ENCODE results near the gene ITSN1.

Gene ITSN1

GRCh38 chr21:33856893-33857527 lies 214.7 kb downstream of the ITSN1 start:
- TF ChIP-seq ZNF565 (CRISPR knock-in tag; conservative IDR thresholded peaks at IDR 0.05; ENCODE audit: low read depth) (no peak), ISL1 (CRISPR knock-in tag; IDR thresholded peaks at IDR 0.05) (no peak), PATZ1 (CRISPR knock-in tag; IDR thresholded peaks at IDR 0.05; ENCODE audit: borderline replicate concordance) (no peak), OSR1 (CRISPR knock-in tag; IDR thresholded peaks at IDR 0.05) (no peak), CSRNP3 (CRISPR knock-in tag; IDR thresholded peaks at IDR 0.05) (no peak)
- no peak for ATAC-seq

- ATAC-seq, result no peak
- TF ChIP-seq TSHZ2 (CRISPR knock-in tag; IDR thresholded peaks at IDR 0.05) (no peak), CREB5 (CRISPR knock-in tag; IDR thresholded peaks at IDR 0.05; ENCODE audit: low read depth) (no peak), PATZ1 (CRISPR knock-in tag; IDR thresholded peaks at IDR 0.05; ENCODE audit: borderline replicate concordance) (no peak), TOX (CRISPR knock-in tag; IDR thresholded peaks at IDR 0.05; ENCODE audit: borderline replicate concordance) (no peak), RARB (CRISPR knock-in tag; IDR thresholded peaks at IDR 0.05) (no peak), ISL1 (CRISPR knock-in tag; IDR thresholded peaks at IDR 0.05) (no peak), BACH2 (CRISPR knock-in tag; IDR thresholded peaks at IDR 0.05; ENCODE audit: borderline replicate concordance) (no peak)
These were observed 215.8 kb downstream of the ITSN1 start for GRCh38 chr21:33857846-33858666.

- no peak for ATAC-seq
- no peak for TF ChIP-seq POU6F1 (CRISPR knock-in tag; IDR thresholded peaks at IDR 0.05; ENCODE audit: borderline replicate concordance, low read depth)
- TF ChIP-seq BACH2 (CRISPR knock-in tag; IDR thresholded peaks at IDR 0.05; ENCODE audit: borderline replicate concordance), result no peak
- no peak for TF ChIP-seq GLIS3 (CRISPR knock-in tag; IDR thresholded peaks at IDR 0.05)
- TF ChIP-seq ZNF565 (CRISPR knock-in tag; conservative IDR thresholded peaks at IDR 0.05; ENCODE audit: low read depth), result no peak
- TF ChIP-seq RARB (CRISPR knock-in tag; IDR thresholded peaks at IDR 0.05), result no peak
- TF ChIP-seq ZC3H10 (CRISPR knock-in tag; IDR thresholded peaks at IDR 0.05), result no peak
- TF ChIP-seq OSR1 (CRISPR knock-in tag; IDR thresholded peaks at IDR 0.05), result no peak
- no peak for TF ChIP-seq ZFP30 (CRISPR knock-in tag; IDR thresholded peaks at IDR 0.05)
- TF ChIP-seq ARNTL (CRISPR knock-in tag; IDR thresholded peaks at IDR 0.05; ENCODE audit: borderline replicate concordance, low read depth), result no peak
- TF ChIP-seq SNAI2 (CRISPR knock-in tag; IDR thresholded peaks at IDR 0.05), result no peak
- TF ChIP-seq TSHZ2 (CRISPR knock-in tag; IDR thresholded peaks at IDR 0.05), result no peak
- no peak for TF ChIP-seq CREB5 (CRISPR knock-in tag; IDR thresholded peaks at IDR 0.05; ENCODE audit: low read depth)
- no peak for TF ChIP-seq ISL1 (CRISPR knock-in tag; IDR thresholded peaks at IDR 0.05)
These were observed 216.5 kb downstream of the ITSN1 start for GRCh38 chr21:33858667-33859372.
